Activated CD4-positive, alpha-beta T cell treated with anti-CD3 and anti-CD28 coated beads, Interleukin-2, Interleukin-4, amounts not matched to agents 100 ng/mL and 50 ng/mL, durations not matched to agents 16 hours and 8 hours (primary cell): ENCODE measurements around the gene FAM217A.

Source experiments
- DNase-seq: peaks from one replicate; pipeline ENCODE4 v3.0.0-alpha.2; 2020; ENCODE audit warnings: low spot score

Gene FAM217A

GRCh38 chr6:4021133-4021853, 57.6 kb downstream of the FAM217A start:
- peak; percentile 95 for DNase-seq

DNA sequence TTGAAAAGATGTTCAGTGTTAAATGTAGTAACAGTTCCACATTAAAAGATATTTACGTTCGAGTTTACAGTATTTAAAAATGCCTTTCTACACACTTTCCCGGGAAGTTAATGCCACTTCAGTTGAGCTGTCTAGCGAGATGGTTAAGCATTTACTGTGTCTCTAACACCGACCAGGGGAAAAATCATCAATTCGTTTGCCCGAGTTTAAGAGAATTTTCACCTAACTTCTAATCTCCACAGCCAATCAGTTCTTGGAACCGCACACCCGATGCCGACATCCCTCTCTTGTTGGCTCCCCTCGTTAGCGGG, 58.2 kb downstream of the FAM217A start:
- no peak for DNase-seq

GRCh38 chr6:4018924-4019236, 60.1 kb downstream of the FAM217A start:
- DNase-seq = no peak
